ENCODE data around the gene SOS2.
A peak's percentile ranks its signal among the peaks of the same experiment; 100 is the strongest.
"Not testable (repeated sequence)": the region's sequence is repeated elsewhere in the genome, so short reads cannot be mapped to it uniquely, and the experiment has no call there.

The SOS2 gene

DNA sequence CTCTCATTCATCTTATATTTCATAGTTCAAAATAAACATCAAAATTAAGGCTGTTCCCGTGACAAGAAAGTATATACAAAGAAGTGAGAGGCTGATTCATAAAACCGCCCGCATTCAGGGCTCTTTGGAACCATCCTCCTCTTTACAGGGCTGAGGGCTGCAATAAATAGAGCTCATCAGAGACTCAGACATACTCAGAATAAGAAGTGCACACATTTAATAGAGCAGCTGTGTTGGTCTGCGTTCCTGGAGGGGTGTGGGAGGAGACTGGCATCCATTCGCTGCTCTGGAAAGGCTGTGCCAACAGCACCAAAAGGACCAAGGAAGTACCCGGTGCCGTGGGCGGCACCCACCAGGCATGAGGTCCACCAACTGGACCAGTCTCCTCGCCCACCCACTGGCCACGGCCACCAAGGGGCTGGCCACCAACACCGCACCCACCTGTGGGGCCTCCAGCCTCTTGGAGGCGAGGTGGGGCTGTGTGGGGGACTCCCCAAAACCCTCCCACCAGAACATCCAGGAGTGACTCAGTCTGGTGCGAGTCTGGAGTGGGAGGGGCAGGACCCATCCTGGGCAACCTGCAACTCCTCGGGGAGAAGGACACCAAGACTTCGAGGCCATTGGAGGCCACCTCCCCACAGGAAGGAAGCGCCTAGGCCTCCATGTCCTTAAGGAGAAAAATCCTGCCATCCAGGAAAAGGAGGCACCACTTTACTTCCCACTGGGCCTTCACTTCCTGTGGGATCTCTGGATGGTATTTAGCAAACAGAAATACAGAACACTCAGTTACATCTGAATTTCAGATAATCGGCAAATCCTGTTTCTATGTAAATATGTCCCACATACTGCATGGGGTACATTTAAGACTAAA, 147.7 kb downstream of the SOS2 start:
- peak; percentile 43 to 58 for DNase-seq

DNA sequence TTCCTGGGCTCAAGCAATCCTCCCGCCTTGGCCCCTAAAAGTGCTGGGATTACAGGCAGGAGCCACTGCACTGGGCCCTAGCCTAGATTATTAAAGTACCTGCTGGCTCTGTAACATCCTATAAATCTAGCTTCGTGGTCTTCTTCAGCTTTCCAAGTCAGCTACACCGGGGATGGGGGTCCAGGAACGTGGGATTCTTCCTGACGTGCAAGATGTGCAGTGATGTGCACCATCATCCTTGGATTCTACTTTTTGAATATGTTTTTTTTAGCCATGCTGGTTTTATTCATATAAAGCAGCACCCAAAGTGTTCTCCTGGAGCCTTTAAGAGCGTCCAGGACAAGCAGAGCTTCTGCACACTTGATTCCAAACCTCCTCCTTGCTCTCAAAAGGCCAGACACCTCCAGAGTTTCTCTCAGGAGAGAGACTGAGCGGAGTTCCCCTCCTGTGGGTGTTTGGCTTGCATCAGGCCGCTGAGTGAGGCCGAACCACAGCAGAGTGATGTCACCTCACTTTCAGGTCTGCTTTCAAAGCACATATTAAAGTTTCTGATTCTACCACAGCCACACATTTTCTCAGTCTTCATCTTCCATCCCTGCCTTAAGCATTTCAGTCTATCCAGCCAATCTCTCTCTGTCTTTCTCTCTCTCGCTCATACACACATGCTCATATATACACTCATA, 148.5 kb downstream of the SOS2 start:
- DNase-seq = peak; percentile 88 to 90

DNA sequence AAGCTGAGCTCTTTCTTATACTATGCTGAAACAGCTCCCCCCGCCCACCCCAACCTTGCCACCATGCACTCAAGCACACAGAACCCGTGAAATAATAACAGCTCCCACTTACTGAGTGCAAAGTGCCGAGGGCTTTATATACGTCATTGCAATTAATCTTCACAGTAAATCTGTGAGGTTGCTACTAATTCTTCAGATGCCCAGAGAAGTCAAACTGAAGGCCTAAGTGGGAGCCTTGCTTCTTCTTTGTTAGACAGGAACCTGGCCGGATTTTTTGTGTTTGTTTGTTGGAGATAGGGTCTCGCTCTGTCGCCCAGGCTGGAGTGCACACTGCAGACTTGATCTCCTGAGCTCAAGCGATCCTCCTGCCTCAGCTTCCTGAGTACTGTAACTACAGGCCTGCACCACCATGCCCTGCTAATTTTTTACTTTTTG, 149.1 kb downstream of the SOS2 start:
- DNase-seq = peak; percentile 67 to 76

DNA sequence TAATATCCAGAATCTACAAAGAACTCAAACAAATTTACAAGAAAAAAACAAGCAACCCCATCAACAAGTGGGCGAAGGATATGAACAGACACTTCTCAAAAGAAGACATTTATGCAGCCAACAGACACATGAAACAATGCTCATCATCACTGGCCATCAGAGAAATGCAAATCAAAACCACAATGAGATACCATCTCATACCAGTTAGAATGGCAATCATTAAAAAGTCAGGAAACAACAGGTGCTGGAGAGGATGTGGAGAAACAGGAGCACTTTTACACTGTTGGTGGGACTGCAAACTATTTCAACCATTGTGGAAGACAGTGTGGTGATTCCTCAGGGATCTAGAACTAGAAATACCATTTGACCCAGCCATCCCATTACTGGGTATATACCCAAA, 152.3 kb downstream of the SOS2 start:
- DNase-seq = not testable (repeated sequence)

DNA sequence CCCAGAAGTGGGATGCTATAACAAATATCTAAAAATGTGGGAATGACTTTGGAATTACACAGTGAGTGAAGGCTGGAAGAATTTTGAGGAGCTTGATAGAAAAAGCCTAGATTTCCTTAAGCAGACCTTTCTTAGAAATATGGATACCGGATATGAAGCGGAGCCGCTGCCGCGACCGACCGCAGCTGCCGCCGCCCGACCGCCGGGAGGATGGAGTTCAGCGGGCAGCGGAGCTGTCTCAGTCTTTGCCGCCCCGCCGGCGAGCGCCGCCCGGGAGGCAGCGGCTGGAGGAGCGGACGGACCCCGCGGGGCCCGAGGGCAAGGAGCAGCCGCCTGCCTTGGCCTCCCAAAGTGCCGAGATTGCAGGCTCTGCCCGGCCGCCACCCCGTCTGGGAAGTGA, 157.7 kb downstream of the SOS2 start:
- not testable (repeated sequence) for DNase-seq

DNA sequence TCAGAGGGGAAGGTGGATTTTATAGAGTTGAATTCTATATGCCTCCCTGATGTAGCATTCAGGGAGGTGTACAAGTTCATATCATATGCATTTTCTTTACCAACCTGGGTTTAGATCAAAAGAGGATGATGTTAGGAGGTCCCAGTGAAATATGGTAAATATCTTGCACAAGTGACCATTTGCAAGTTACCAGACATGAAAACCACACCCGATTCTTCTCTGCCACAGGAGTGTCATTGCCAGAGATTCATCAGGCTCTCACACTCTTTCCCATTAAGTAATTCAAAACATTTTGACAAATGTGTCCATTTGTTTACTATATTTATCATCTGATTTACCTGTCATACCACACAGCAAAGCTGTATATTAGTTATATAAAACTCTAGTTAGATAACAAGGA, 159.0 kb downstream of the SOS2 start:
- DNase-seq = no peak

DNA sequence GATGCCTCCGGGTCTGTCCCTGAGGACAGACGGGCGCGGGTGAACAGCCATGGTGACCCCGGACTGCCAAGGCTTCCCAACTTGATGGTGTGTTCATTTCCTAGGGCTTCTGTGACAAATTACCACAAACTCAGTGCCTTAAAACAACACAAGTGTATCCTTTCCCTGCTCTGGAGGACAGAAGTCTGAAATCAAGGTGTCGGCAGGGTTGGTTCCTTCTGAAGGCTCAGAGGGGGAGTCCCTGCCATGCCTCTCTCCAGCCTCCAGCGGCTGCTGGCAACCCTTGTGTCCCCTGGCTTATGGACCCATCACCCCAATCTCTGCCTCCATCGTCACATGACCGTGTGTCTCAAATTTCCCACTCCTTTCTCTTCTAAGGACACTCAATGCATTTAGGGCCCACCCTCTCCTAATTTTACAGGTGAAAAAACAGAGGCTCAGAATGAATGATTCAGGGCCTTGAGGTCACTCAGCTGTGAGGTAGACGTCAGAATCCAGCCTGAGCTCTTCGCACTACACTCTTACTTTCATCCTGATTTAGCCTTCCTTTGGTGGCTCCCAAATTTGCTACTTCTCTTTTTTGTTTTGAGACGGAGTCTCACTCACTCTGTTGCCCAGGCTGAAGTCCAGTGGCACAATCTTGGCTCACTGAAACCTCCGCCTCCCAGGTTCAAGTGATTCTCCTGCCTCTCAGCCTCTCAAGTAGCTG, 160.4 kb downstream of the SOS2 start:
- DNase-seq = no peak

DNA sequence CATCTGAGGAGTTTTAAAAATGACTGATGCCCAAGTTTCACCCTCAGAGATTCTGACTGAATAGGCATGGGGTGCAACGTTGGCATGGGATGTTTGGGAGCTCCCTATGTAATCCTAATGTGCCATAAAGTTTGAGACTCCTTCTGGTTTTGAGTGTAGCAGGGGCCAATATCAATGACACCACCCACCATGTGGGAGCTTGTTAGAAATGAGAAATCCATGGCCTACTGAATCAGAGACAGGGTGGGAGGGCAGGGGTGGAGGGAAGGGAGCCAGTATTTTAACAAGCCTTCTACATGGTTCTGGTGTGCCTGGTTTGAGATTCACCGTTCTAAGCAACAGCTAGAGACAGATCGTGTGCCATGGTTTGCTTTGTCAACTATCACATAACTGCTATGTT, 161.1 kb downstream of the SOS2 start:
- DNase-seq = no peak

DNA sequence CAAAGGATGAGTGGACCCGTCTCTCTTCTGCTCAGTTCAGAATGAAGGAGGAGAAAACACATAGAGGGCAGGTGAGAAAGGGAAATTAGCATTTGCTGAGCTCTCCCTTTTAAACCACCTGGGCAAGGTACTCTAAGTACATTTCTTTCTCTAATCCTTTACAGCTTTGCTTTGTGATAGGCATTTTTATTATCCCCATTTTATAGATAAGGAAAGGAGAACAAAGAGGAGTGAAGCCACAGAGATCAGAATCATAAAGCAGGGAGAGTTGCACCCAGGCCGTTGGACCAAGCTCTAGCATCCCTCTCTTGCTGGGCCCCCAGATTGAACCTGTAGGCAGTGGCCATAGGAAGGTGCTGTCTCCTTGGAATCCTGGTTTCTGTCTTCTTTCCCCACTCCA, 162.1 kb downstream of the SOS2 start:
- DNase-seq = no peak

DNA sequence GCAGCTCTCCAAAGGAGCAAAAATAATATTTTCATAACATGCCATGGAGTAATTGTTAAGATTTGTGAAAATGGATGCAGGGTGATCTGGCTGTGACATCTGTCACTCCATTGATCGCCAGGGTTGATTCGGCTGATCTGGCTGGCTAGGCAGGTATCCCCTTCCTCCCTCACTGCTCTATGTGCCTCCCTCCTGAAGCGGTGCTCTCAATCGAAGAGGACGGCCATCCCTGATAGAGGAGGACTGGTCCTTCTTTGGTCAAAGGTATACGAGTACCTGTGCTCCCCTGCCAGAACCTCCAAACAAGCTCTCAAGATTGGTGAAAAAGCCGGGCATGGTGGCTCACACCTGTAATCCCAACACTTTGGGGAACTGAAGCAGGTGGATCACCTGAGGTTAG, 162.9 kb downstream of the SOS2 start:
- DNase-seq = no peak

DNA sequence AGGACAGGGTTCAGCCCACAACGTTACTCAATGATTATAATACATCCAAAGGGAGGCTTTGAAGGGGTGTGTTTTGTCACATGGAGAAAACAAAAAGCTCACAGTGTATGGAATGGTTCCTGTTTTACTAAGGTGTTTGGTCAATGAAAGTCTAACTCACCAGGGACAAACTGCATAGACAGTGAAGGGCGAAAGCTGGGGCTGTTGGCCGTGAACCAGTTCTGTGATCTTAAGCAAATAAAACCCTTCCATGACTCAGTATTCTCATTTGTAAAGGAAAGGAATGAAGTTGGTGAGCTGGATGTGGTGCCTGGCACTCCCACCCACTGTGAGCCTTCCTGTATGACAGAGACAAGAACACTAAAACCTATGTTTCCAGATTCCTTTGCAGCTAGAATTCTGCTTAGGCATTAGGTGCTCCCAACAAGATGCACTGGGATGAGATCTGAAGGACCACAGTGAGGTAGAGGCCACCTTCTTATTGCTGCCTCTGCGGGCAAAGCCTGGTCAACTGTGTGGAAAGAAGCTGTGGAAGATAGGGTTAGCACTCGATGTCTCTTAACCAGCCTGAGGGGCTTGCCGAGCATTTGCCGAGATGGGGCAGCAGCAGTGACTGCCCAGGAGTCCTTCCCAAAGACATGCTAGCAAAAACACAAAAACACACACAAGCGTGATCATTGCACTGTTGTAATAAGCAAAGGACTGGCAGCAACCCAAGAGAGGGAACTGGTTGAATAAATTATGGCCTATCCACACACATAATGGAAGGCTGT, 163.5 kb downstream of the SOS2 start:
- DNase-seq = no peak
